HEK293 (cell line): Measurements from ENCODE around the gene RBM39.

Source experiments
- CTCF ChIA-PET: fragments of 350-600 bp; formaldehyde crosslinking; extraction: SDS; loops from one replicate; lab custom pipeline; 2021; ENCODE audit warnings: antibody characterized with exemption; lab: Yijun Ruan, JAX
- POLR2A ChIA-PET: fragments of 300-600 bp; formaldehyde crosslinking; extraction: SDS; loops from one replicate; lab custom pipeline; 2020; ENCODE audit warnings: antibody characterized with exemption, inconsistent platforms; lab: Yijun Ruan, JAX
- H3K27ac ChIP-seq: fragments of 200-500 bp; sonication (Bioruptor generic); 2 replicates; pipeline ENCODE4 v1.5.1; 2014; ENCODE audit warnings: low read depth, low read length, control low read depth, inconsistent platforms; ENCODE audit errors: extremely low read depth
- H3K36me3 ChIP-seq, 2 experiments: fragments of 200-500 bp in 1 of 2; sonication (Bioruptor generic) in 1 of 2; 1 replicate in 1 of 2; 2 replicates in 1 of 2; pipeline ENCODE4 v1.5.1; 2014 to 2017; ENCODE audit warnings: inconsistent platforms in 2 of 2, low read length in 2 of 2; ENCODE audit not compliant: control insufficient read depth in 2 of 2, insufficient read depth in 1 of 2
- H3K4me1 ChIP-seq: fragments of 200-500 bp; sonication (Bioruptor generic); 2 replicates; pipeline ENCODE4 v1.5.1; 2014; ENCODE audit warnings: mild to moderate bottlenecking, low read length, inconsistent platforms; ENCODE audit not compliant: control insufficient read depth, insufficient read depth
- H3K4me3 ChIP-seq: 2 replicates; pipeline ENCODE4 v1.5.1; 2011; ENCODE audit warnings: low read depth, mild to moderate bottlenecking, control low read depth, low read length, moderate library complexity
- H3K9me3 ChIP-seq: fragments of 200-500 bp; sonication (Bioruptor generic); 2 replicates; pipeline ENCODE4 v1.5.1; 2014; ENCODE audit warnings: low read depth, low read length, inconsistent platforms; ENCODE audit not compliant: control insufficient read depth, insufficient read depth
- EGR2 ChIP-seq: fragments of 450-650 bp; formaldehyde crosslinking; IDR thresholded peaks from 2 replicates; pipeline ENCODE4 v1.5.1; 2016; ENCODE audit warnings: low read depth, missing biosample characterization, missing genetic modification characterization
- GLI2 ChIP-seq: fragments of 450-650 bp; formaldehyde crosslinking; IDR thresholded peaks from 2 replicates; pipeline ENCODE4; 2017; ENCODE audit warnings: missing biosample characterization, missing genetic modification characterization, low read depth, borderline replicate concordance
- OVOL3 ChIP-seq: fragments of 450-650 bp; formaldehyde crosslinking; IDR thresholded peaks from 2 replicates; pipeline ENCODE4 v1.5.1; 2016; ENCODE audit warnings: missing biosample characterization, missing genetic modification characterization
- PRDM4 ChIP-seq: fragments of 450-650 bp; formaldehyde crosslinking; IDR thresholded peaks from 2 replicates; pipeline ENCODE4 v1.5.1; 2017; ENCODE audit warnings: missing biosample characterization, missing genetic modification characterization
- ZBTB6 ChIP-seq: fragments of 450-650 bp; formaldehyde crosslinking; IDR thresholded peaks from 2 replicates; pipeline ENCODE4 v1.5.1; 2017; ENCODE audit warnings: missing biosample characterization, missing genetic modification characterization
- ZBTB7A ChIP-seq: fragments of 450-650 bp; formaldehyde crosslinking; IDR thresholded peaks from 2 replicates; pipeline ENCODE4 v1.5.1; 2016; ENCODE audit warnings: low read depth, missing biosample characterization, missing genetic modification characterization
- ZNF132 ChIP-seq: fragments of 450-650 bp; formaldehyde crosslinking; IDR thresholded peaks from 2 replicates; pipeline ENCODE4 v1.5.1; 2017; ENCODE audit warnings: missing biosample characterization, missing genetic modification characterization, borderline replicate concordance
- ZNF138 ChIP-seq: fragments of 450-650 bp; formaldehyde crosslinking; IDR thresholded peaks from 2 replicates; pipeline ENCODE4 v1.5.1; 2016; ENCODE audit warnings: missing biosample characterization, missing genetic modification characterization, borderline replicate concordance
- ZNF221 ChIP-seq: fragments of 450-650 bp; formaldehyde crosslinking; IDR thresholded peaks from 2 replicates; pipeline ENCODE4 v1.5.1; 2017; ENCODE audit warnings: missing biosample characterization, missing genetic modification characterization, borderline replicate concordance
- ZNF23 ChIP-seq: fragments of 450-650 bp; formaldehyde crosslinking; IDR thresholded peaks from 2 replicates; pipeline ENCODE4 v1.5.1; 2016; ENCODE audit warnings: missing biosample characterization, missing genetic modification characterization, borderline replicate concordance
- ZNF239 ChIP-seq: fragments of 450-650 bp; formaldehyde crosslinking; IDR thresholded peaks from 2 replicates; pipeline ENCODE4 v1.5.1; 2016; ENCODE audit warnings: missing biosample characterization, missing genetic modification characterization
- ZNF280D ChIP-seq: fragments of 450-650 bp; formaldehyde crosslinking; IDR thresholded peaks from 2 replicates; pipeline ENCODE4 v1.5.1; 2016; ENCODE audit warnings: missing biosample characterization, missing genetic modification characterization
- ZNF555 ChIP-seq: fragments of 450-650 bp; formaldehyde crosslinking; conservative IDR thresholded peaks from 2 replicates; pipeline ENCODE4 v1.5.1; 2017; ENCODE audit warnings: missing biosample characterization, mild to moderate bottlenecking, missing genetic modification characterization, inconsistent platforms
- ZNF571 ChIP-seq: fragments of 450-650 bp; formaldehyde crosslinking; IDR thresholded peaks from 2 replicates; pipeline ENCODE4 v1.5.0; 2017; ENCODE audit warnings: missing biosample characterization, missing genetic modification characterization
- ZNF596 ChIP-seq: fragments of 450-650 bp; IDR thresholded peaks from 2 replicates; pipeline ENCODE4 v1.5.0; 2018; ENCODE audit warnings: missing biosample characterization, mild to moderate bottlenecking, missing genetic modification characterization, moderate library complexity
- ZNF777 ChIP-seq: fragments of 450-650 bp; formaldehyde crosslinking; IDR thresholded peaks from 2 replicates; pipeline ENCODE4 v1.5.1; 2017; ENCODE audit warnings: missing biosample characterization, missing genetic modification characterization, borderline replicate concordance
- TF ChIP-seq, protein P1 (sequence below): fragments of 450-650 bp; formaldehyde crosslinking; IDR thresholded peaks from 2 replicates; pipeline ENCODE4 v1.5.1; 2016; ENCODE audit warnings: missing biosample characterization, missing genetic modification characterization
- TF ChIP-seq, protein P2 (sequence below): fragments of 450-650 bp; formaldehyde crosslinking; IDR thresholded peaks from 2 replicates; pipeline ENCODE4 v1.5.1; 2016; ENCODE audit warnings: missing biosample characterization, missing genetic modification characterization, low read depth
- TF ChIP-seq, protein P3 (sequence below): fragments of 450-650 bp; formaldehyde crosslinking; optimal IDR thresholded peaks from 2 replicates; pipeline ENCODE3; 2016; ENCODE audit warnings: missing biosample characterization, mild to moderate bottlenecking, missing genetic modification characterization
- TF ChIP-seq, protein P4 (sequence below): fragments of 450-650 bp; IDR thresholded peaks from 2 replicates; pipeline ENCODE4 v1.5.1; 2018; ENCODE audit warnings: missing biosample characterization, mild to moderate bottlenecking, missing genetic modification characterization

RBM39 gene

GRCh38 chr20:35731469-35731788, 10.6 kb downstream of the RBM39 start:
- Histone ChIP-seq H3K27ac (no peak overlapping the region), H3K36me3 (peaks cover 83 to 98% of the 10 kb centered on the region in 2 experiments), H3K4me1 (peaks cover 4% of the 10 kb centered on the region), H3K9me3 (no peaks in the 10 kb centered on the region), H3K4me3 (no peak overlapping the region)
- CTCF ChIA-PET: no interaction called here
- POLR2A ChIA-PET: interaction anchor here (0.5 to 1.5 kb wide), 3 partner anchors 9 to 113 kb away, joined by 3 to 13 read pairs (median 10); partner anchors contain the start of gene RBM39
- no peak for TF ChIP-seq ZNF571 (tag by site-specific recombination)
- TF ChIP-seq ZNF221 (tag by site-specific recombination): no peak
- no peak for TF ChIP-seq ZBTB6 (tag by site-specific recombination)
- no peak for TF ChIP-seq ZNF132 (tag by site-specific recombination)
- no peak for TF ChIP-seq OVOL3
- TF ChIP-seq EGR2 (tag by site-specific recombination): no peak
- no peak for TF ChIP-seq ZNF239
- no peak for TF ChIP-seq ZNF555 (tag by site-specific recombination)
- TF ChIP-seq, protein P1, sequence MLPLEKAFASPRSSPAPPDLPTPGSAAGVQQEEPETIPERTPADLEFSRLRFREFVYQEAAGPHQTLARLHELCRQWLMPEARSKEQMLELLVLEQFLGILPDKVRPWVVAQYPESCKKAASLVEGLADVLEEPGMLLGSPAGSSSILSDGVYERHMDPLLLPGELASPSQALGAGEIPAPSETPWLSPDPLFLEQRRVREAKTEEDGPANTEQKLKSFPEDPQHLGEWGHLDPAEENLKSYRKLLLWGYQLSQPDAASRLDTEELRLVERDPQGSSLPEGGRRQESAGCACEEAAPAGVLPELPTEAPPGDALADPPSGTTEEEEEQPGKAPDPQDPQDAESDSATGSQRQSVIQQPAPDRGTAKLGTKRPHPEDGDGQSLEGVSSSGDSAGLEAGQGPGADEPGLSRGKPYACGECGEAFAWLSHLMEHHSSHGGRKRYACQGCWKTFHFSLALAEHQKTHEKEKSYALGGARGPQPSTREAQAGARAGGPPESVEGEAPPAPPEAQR (tag by site-specific recombination): no peak
- TF ChIP-seq ZNF280D (tag by site-specific recombination): no peak
- TF ChIP-seq, protein P2, sequence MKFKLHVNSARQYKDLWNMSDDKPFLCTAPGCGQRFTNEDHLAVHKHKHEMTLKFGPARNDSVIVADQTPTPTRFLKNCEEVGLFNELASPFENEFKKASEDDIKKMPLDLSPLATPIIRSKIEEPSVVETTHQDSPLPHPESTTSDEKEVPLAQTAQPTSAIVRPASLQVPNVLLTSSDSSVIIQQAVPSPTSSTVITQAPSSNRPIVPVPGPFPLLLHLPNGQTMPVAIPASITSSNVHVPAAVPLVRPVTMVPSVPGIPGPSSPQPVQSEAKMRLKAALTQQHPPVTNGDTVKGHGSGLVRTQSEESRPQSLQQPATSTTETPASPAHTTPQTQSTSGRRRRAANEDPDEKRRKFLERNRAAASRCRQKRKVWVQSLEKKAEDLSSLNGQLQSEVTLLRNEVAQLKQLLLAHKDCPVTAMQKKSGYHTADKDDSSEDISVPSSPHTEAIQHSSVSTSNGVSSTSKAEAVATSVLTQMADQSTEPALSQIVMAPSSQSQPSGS: no peak

GRCh38 chr20:35730583-35731468, 11.2 kb downstream of the RBM39 start:
- ChIA-PET CTCF (interaction anchor here (1.1 kb wide), 1 partner anchor 153 kb away, joined by 3 read pairs; no protein-coding TSS in a partner anchor), POLR2A (interaction anchor here (0.5 to 1.5 kb wide), 3 partner anchors 9 to 114 kb away, joined by 3 to 13 read pairs (median 10); partner anchors contain the start of gene RBM39)
- Histone ChIP-seq H3K4me3 (no peak overlapping the region), H3K27ac (no peak overlapping the region), H3K9me3 (no peaks in the 10 kb centered on the region), H3K4me1 (no peaks in the 10 kb centered on the region), H3K36me3 (peaks cover 82 to 98% of the 10 kb centered on the region in 2 experiments)
- no peak for TF ChIP-seq ZNF777 (tag by site-specific recombination)
- TF ChIP-seq GLI2 (tag by site-specific recombination): no peak
- TF ChIP-seq PRDM4 (tag by site-specific recombination): no peak
- TF ChIP-seq, protein P3, sequence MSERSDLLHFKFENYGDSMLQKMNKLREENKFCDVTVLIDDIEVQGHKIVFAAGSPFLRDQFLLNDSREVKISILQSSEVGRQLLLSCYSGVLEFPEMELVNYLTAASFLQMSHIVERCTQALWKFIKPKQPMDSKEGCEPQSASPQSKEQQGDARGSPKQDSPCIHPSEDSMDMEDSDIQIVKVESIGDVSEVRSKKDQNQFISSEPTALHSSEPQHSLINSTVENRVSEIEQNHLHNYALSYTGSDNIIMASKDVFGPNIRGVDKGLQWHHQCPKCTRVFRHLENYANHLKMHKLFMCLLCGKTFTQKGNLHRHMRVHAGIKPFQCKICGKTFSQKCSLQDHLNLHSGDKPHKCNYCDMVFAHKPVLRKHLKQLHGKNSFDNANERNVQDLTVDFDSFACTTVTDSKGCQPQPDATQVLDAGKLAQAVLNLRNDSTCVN: no peak
- TF ChIP-seq ZNF138: no peak
- TF ChIP-seq, protein P4, sequence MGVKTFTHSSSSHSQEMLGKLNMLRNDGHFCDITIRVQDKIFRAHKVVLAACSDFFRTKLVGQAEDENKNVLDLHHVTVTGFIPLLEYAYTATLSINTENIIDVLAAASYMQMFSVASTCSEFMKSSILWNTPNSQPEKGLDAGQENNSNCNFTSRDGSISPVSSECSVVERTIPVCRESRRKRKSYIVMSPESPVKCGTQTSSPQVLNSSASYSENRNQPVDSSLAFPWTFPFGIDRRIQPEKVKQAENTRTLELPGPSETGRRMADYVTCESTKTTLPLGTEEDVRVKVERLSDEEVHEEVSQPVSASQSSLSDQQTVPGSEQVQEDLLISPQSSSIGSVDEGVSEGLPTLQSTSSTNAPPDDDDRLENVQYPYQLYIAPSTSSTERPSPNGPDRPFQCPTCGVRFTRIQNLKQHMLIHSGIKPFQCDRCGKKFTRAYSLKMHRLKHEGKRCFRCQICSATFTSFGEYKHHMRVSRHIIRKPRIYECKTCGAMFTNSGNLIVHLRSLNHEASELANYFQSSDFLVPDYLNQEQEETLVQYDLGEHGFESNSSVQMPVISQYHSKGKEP (tag by site-specific recombination): no peak
- no peak for TF ChIP-seq ZBTB7A (tag by site-specific recombination)
- TF ChIP-seq ZNF596 (tag by site-specific recombination): no peak
- no peak for TF ChIP-seq ZNF23 (tag by site-specific recombination)
